ENCODE data around the gene STRN4. TPM values are rescaled to one million over a fixed set of nuclear protein-coding genes. Genes with fewer than 3 reads are reported as not detected.

Gene STRN4
- total and polyA plus RNA-seq, 2 donors (not counting 1 experiment from before 2014, with no cell fraction given), result 111 to 112 TPM

DNA sequence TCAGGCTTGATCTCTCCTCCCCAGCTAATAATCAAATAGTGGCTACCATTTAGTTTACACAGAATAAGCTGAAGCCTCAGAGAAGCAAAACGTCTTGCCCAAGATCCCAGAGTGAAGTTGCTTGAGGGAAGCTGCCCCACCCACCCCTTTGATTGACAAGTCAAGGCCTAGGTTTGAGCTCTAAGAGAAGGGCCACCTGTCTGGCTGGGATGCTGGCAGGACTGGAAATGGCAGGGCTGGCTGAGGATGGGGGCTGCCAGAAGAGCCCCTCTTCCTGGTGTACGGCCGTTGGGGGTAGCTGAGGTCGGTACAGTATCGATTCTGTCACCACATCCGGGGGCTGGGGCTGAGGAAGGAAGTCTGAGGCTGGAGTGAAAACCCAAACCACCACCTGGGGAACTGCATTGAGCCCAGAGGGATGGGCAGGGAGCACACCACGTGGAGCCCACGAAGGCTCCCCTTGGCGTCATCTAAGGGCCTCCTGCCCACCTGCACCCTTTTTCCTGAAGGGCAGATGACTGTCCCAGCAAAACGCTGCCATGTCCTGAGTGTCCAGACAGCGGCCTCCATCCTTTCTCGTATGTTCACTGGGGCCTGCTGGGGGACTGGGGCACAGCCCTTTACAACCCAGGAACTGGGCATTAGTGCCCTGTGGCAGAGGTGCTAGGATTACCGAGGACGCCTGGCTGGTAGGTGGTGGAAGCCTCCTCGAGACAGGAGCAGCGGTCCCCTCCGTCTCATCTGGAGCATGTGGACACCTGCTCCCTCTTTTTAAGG, 27.9 kb downstream of the STRN4 start:
- CTCF ChIA-PET, result interaction anchor here (0.6 to 14.9 kb wide), 9 partner anchors 8 to 141 kb away, joined by 3 to 353 read pairs (median 4); no protein-coding TSS in a partner anchor
- TF ChIP-seq EZH2 (IDR thresholded peaks at IDR 0.05; ENCODE audit: borderline replicate concordance, insufficient read depth, low read depth, low read length, poor library complexity, severe bottlenecking) (no peak), CTCF (IDR thresholded peaks at IDR 0.05) (no peak)
- no peaks in the 10 kb centered on the region for H3K9me3 ChIP-seq (ENCODE audit: control extremely low read depth in 1 of 3, control insufficient read depth in 2 of 3, insufficient read depth in 1 of 3, low read length in 2 of 3)
- H3K4me3 Mint-ChIP-seq, result peak overlapping the region; percentile 97
- 10% methylated on average over 12 of the region's 17 CpGs for WGBS (ENCODE audit: insufficient coverage)
- peak; percentile 86 for DNase-seq
- H3K9ac ChIP-seq (ENCODE audit: low read length), result peak overlapping the region; percentile 92
- H3K36me3 ChIP-seq (replicated peaks in 1 of 2; ENCODE audit: control extremely low read depth in 1 of 2, control insufficient read depth in 1 of 2, extremely low read depth in 1 of 2, insufficient read depth in 2 of 2, low read length in 1 of 2), result peaks cover 0 to 32% of the 10 kb centered on the region in 2 experiments
- H3K27me3 Mint-ChIP-seq, result no peaks in the 10 kb centered on the region
- no peaks in the 10 kb centered on the region for H3K9me3 Mint-ChIP-seq (ENCODE audit: insufficient read depth)
- peak overlapping the region; percentile 95 for H3K27ac Mint-ChIP-seq
- peak overlapping the region; percentile 62 to 99 (median 92) for H3K4me3 ChIP-seq (ENCODE audit: control extremely low read depth in 1 of 5, extremely low read depth in 1 of 5, insufficient read depth in 1 of 5, low read depth in 2 of 5, low read length in 4 of 5)
- H3K4me1 Mint-ChIP-seq, result peaks cover 69% of the 10 kb centered on the region
- peaks cover 67 to 77% of the 10 kb centered on the region in 2 donors for H3K4me1 ChIP-seq (ENCODE audit: control insufficient read depth in 2 of 2, insufficient read depth in 2 of 2, low read length in 2 of 2)
- no peaks in the 10 kb centered on the region for H3K27me3 ChIP-seq (replicated peaks in 1 of 4; ENCODE audit: control extremely low read depth in 1 of 4, control insufficient read depth in 3 of 4, insufficient read depth in 4 of 4, low read length in 3 of 4)
- peaks cover 17% of the 10 kb centered on the region for H4K20me1 ChIP-seq (ENCODE audit: control insufficient read depth, insufficient read depth, low read length, poor library complexity, severe bottlenecking)
- peaks cover 66% of the 10 kb centered on the region for H3K79me2 ChIP-seq (ENCODE audit: control insufficient read depth, insufficient read depth, low read length)
- peak; percentile 28 for ATAC-seq (ENCODE audit: low read depth)
- H3K27ac ChIP-seq (ENCODE audit: low read length in 2 of 2), result peak overlapping the region; percentile 89 to 92
- H2AFZ ChIP-seq (ENCODE audit: insufficient read depth, low read depth, low read length, poor library complexity, severe bottlenecking), result peak overlapping the region; percentile 4
- peak overlapping the region; percentile 94 for H3K4me2 ChIP-seq (replicated peaks; ENCODE audit: low read depth, low read length, poor library complexity, severe bottlenecking)
- POLR2A ChIA-PET, result interaction anchor here (0.6 to 2.5 kb wide), 7 partner anchors 12 to 493 kb away, joined by 3 to 12 read pairs (median 5); partner anchors contain the start of genes CALM3, DACT3 and ZC3H4
- intact Hi-C loops (cut with micrococcal nuclease), result loop anchor here (1.0 to 5.0 kb wide), 2 partner anchors 57 to 101 kb away; partner anchors contain the start of gene DACT3
